PC-3 (cell line): ENCODE results near the gene SLC38A5. TPM values are rescaled to one million over a fixed set of nuclear protein-coding genes. Genes with fewer than 3 reads are reported as not detected.

Experiments
- ATAC-seq: fragments of 200-7000 bp; cut with Tn5 transposase; 2 replicates; pipeline ENCODE4 v1.9.1; 2020; ENCODE audit warnings: mild to moderate bottlenecking, moderate library complexity
- BruUV-seq: library from RNA; stranded (reverse); fragments of 400-500 nt; replicated peaks from 2 replicates; lab custom pipeline; 2021; lab: Mats Ljungman, UMichigan
- CTCF ChIA-PET: fragments of 300-600 bp; sonication (Branson Sonifier 250); formaldehyde crosslinking; loops from one replicate; lab custom pipeline; 2022; ENCODE audit warnings: antibody characterized with exemption; lab: Charles Lee
- POLR2A ChIA-PET: fragments of 300-600 bp; sonication (Branson Sonifier 250); formaldehyde crosslinking; loops from one replicate; lab custom pipeline; 2022; ENCODE audit warnings: antibody characterized with exemption; ENCODE audit not compliant: unreplicated experiment; lab: Charles Lee
- DNase-seq: peaks from one replicate; pipeline ENCODE4 v3.0.0-alpha.2; 2015
- H2AFZ ChIP-seq: fragments of 300-600 bp; sonication (generic); 2 replicates; pipeline ENCODE4 v1.6.0; 2016; ENCODE audit warnings: antibody characterized with exemption, low read length
- H3F3A ChIP-seq: fragments of 300-600 bp; sonication (generic); one replicate; pipeline ENCODE4 v1.6.0; 2017; ENCODE audit warnings: antibody characterized with exemption, low read length, control low read depth, mild to moderate bottlenecking; ENCODE audit not compliant: unreplicated experiment
- H3K27ac ChIP-seq: fragments of 300-600 bp; sonication (generic); 2 replicates; pipeline ENCODE4 v1.5.1; 2016; ENCODE audit warnings: mild to moderate bottlenecking, low read length
- H3K27me3 ChIP-seq: fragments of 300-600 bp; sonication (generic); 2 replicates; pipeline ENCODE4 v1.6.1; 2016; ENCODE audit warnings: low read length, mixed read lengths
- H3K36me3 ChIP-seq: fragments of 300-600 bp; sonication (generic); 2 replicates; pipeline ENCODE4 v1.6.1; 2016; ENCODE audit warnings: low read depth, mixed run types, low read length, mixed read lengths
- H3K4me1 ChIP-seq: fragments of 300-600 bp; sonication (generic); 2 replicates; pipeline ENCODE4 v1.5.1; 2016; ENCODE audit warnings: low read length; ENCODE audit not compliant: insufficient read depth
- H3K4me2 ChIP-seq: fragments of 300-600 bp; sonication (generic); 2 replicates; pipeline ENCODE4 v1.6.0; 2016; ENCODE audit warnings: low read length
- H3K4me3 ChIP-seq: fragments of 300-600 bp; sonication (generic); 2 replicates; pipeline ENCODE4 v1.5.1; 2016; ENCODE audit warnings: mild to moderate bottlenecking, low read length, mixed read lengths
- H3K79me2 ChIP-seq: fragments of 300-600 bp; sonication (generic); 2 replicates; pipeline ENCODE4 v1.6.1; 2017; ENCODE audit warnings: low read length, mixed read lengths
- H3K9ac ChIP-seq: fragments of 300-600 bp; sonication (generic); 2 replicates; pipeline ENCODE4 v1.6.0; 2016; ENCODE audit warnings: mild to moderate bottlenecking, low read length
- H3K9me2 ChIP-seq: fragments of 300-600 bp; sonication (generic); replicated peaks from 2 replicates; pipeline ENCODE4 v1.6.1; 2016; ENCODE audit warnings: mixed run types, low read length, mixed read lengths
- H3K9me3 ChIP-seq: fragments of 300-600 bp; sonication (generic); 2 replicates; pipeline ENCODE4 v1.6.1; 2016; ENCODE audit warnings: low read length, mixed read lengths
- H4K20me1 ChIP-seq: fragments of 300-600 bp; sonication (generic); 2 replicates; pipeline ENCODE4 v1.6.1; 2016; ENCODE audit warnings: low read length, mixed read lengths
- EZH2 ChIP-seq: fragments of 300-600 bp; sonication (generic); IDR thresholded peaks from one replicate; pipeline ENCODE4 v1.6.1; 2017; ENCODE audit warnings: antibody characterized with exemption, mild to moderate bottlenecking, low read length; ENCODE audit not compliant: unreplicated experiment
- EZH2phosphoT487 ChIP-seq: fragments of 300-600 bp; sonication (generic); IDR thresholded peaks from 2 replicates; pipeline ENCODE4 v1.6.1; 2018; ENCODE audit warnings: mild to moderate bottlenecking, antibody characterized with exemption, low read length, borderline replicate concordance
- intact Hi-C: fragments of 100-400 bp; cut with micrococcal nuclease; formaldehyde crosslinking; loops from 2 replicates; pipeline ENCODE4 v1.9.0; 2023
- total RNA-seq: library from RNA; depleted of rRNA; stranded (reverse); fragments of >200 nt; gene quantifications from 2 replicates; pipeline ENCODE4 v1.2.3, GENCODE V29; 2014
- TF ChIP-seq, protein P1 (sequence below): fragments of 300-600 bp; sonication (generic); conservative IDR thresholded peaks from 2 replicates; pipeline ENCODE4 v1.5.1; 2017; ENCODE audit warnings: antibody characterized with exemption, low read depth, mild to moderate bottlenecking, low read length

Gene SLC38A5
- total RNA-seq, 1 experiment from 2014 or later, result 2.4 TPM

DNA sequence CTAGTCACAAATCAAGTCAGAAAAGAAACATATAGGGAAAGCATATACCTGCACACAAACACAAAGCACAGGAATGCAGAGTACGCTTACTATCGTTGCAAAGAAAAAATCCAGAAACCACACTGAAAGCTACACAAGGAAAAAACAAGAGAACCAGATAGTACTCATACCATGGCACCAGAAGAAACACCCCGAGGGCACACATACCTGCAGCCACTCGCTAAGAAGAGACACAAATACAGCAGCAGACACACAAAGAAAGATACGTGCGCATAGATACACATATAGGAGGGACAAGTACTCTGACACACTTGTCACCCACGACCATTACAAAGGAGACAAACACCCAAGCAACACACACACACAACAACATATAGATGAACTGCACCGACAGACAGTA lies 1.4 kb upstream of the SLC38A5 start:
- no peak overlapping the region for H3K4me2 ChIP-seq
- intact Hi-C loops, result no loop called here
- no peak for ATAC-seq
- no peaks in the 10 kb centered on the region for H3F3A ChIP-seq
- no peaks in the 10 kb centered on the region for H3K9me3 ChIP-seq
- no peaks in the 10 kb centered on the region for H3K9me2 ChIP-seq
- no peak overlapping the region for H3K4me3 ChIP-seq
- no TSS peak for BruUV-seq
- H3K9ac ChIP-seq, result no peak overlapping the region
- ChIA-PET POLR2A (no interaction called here), CTCF (no interaction called here)
- peaks cover 20% of the 10 kb centered on the region for H3K79me2 ChIP-seq
- TF ChIP-seq, protein P1, sequence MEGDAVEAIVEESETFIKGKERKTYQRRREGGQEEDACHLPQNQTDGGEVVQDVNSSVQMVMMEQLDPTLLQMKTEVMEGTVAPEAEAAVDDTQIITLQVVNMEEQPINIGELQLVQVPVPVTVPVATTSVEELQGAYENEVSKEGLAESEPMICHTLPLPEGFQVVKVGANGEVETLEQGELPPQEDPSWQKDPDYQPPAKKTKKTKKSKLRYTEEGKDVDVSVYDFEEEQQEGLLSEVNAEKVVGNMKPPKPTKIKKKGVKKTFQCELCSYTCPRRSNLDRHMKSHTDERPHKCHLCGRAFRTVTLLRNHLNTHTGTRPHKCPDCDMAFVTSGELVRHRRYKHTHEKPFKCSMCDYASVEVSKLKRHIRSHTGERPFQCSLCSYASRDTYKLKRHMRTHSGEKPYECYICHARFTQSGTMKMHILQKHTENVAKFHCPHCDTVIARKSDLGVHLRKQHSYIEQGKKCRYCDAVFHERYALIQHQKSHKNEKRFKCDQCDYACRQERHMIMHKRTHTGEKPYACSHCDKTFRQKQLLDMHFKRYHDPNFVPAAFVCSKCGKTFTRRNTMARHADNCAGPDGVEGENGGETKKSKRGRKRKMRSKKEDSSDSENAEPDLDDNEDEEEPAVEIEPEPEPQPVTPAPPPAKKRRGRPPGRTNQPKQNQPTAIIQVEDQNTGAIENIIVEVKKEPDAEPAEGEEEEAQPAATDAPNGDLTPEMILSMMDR, result no peak
- TF ChIP-seq EZH2phosphoT487 (no peak), EZH2 (no peak)
- H3K36me3 ChIP-seq, result no peaks in the 10 kb centered on the region
- DNase-seq, result no peak
- no peak overlapping the region for H3K27ac ChIP-seq
- no peaks in the 10 kb centered on the region for H4K20me1 ChIP-seq
- no peak overlapping the region for H2AFZ ChIP-seq
- no peaks in the 10 kb centered on the region for H3K27me3 ChIP-seq
- peaks cover 10% of the 10 kb centered on the region for H3K4me1 ChIP-seq

DNA sequence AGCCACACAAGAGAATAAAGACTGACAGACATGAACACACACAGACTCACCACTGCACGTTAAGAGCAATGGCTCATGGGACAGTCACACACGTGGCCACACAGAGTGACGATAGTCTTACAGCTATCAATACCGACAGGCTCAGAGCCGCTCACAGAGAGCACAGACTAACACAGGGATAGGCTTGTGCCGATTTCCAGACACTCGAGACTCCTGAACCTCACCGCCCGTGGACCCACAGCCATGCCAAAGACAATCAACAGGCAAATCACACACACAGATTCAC lies 716 bp upstream of the SLC38A5 start:
- DNase-seq, result no peak
- Histone ChIP-seq H3K4me3 (no peak overlapping the region), H3K9ac (no peak overlapping the region), H3K4me2 (no peak overlapping the region), H3K27me3 (no peaks in the 10 kb centered on the region), H3K27ac (no peak overlapping the region), H3K36me3 (no peaks in the 10 kb centered on the region), H2AFZ (no peak overlapping the region), H4K20me1 (no peaks in the 10 kb centered on the region), H3K9me2 (no peaks in the 10 kb centered on the region), H3K9me3 (no peaks in the 10 kb centered on the region), H3K79me2 (peaks cover 13% of the 10 kb centered on the region), H3F3A (no peaks in the 10 kb centered on the region), H3K4me1 (peaks cover 11% of the 10 kb centered on the region)
- no TSS peak for BruUV-seq
- TF ChIP-seq EZH2, result no peak
- TF ChIP-seq EZH2phosphoT487, result no peak
- ChIA-PET POLR2A (no interaction called here), CTCF (no interaction called here)
- no peak for ATAC-seq
- intact Hi-C loops, result no loop called here

DNA sequence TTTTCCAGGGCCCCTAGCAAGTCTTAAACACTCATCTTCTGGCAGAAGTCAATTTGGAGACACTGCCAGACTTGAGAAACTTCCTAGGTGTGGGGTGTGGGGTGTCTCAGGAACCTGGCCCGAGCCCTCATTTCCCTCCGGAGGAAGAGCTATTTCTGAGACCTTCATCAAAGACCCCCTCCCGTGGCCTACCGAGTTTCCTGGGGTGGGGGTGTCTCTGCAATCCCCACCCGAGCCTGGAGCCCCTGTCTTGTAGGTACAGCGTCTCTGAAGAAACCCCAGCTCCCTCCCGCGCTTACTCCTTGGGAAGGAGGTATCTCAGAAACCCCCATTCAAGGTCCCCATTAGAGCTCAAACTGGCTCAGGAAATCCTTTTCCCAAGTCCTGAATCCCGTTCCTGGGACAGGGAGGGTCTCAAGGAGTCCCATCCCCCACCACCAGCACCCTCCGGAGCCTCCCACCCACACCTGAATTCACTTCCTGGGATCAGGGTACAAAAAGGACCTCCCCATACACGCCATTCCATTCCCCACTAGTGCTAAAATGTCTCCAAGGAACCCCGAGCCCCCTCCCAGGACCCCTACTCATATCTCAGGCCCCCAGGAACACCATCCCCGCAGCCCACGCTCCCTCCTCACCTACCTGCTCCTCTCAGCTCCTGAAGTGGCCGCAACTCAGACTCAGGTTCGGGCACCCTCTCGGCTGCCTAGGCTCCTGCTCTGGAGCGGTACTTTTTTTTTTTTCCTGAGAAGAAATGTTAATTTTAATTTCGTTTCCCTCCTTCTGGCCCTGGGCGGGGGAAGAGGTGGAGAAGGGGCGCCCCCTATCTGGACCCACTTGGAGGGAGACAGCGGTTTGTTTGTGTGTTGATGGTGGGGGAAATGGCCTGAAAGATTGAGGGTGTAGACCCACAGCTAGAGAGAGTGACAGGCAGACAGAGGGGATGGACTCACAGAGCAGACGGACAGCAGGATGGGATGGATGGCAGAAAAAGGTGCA lies 1.1 kb downstream of the SLC38A5 start:
- CTCF ChIA-PET, result no interaction called here
- Histone ChIP-seq H3F3A (no peaks in the 10 kb centered on the region), H3K4me1 (peaks cover 13% of the 10 kb centered on the region), H3K4me2 (no peak overlapping the region), H3K4me3 (no peak overlapping the region), H3K27ac (no peak overlapping the region), H3K9me3 (no peaks in the 10 kb centered on the region), H4K20me1 (no peaks in the 10 kb centered on the region), H3K9me2 (no peaks in the 10 kb centered on the region), H3K79me2 (no peaks in the 10 kb centered on the region), H3K9ac (no peak overlapping the region), H3K36me3 (no peaks in the 10 kb centered on the region), H3K27me3 (no peaks in the 10 kb centered on the region), H2AFZ (no peak overlapping the region)
- BruUV-seq, result no TSS peak
- DNase-seq (no peak), ATAC-seq (no peak)
- POLR2A ChIA-PET, result no interaction called here
- intact Hi-C loops, result no loop called here
- TF ChIP-seq EZH2phosphoT487, result no peak
- TF ChIP-seq, protein P1, result peak; percentile 18; the same call in 1 of the 2 replicates
